ENCODE results near the gene LECT2. TPM values are rescaled to one million over a fixed set of nuclear protein-coding genes. Genes with fewer than 3 reads are reported as not detected.

Gene LECT2
- total and polyA plus RNA-seq, 10 donors = not detected

GRCh38 chr5:135996611-135997010 lies 41.8 kb upstream of the LECT2 start:
- Histone ChIP-seq H3K36me3 (no peaks in the 10 kb centered on the region), H3K27ac (no peak overlapping the region), H3K9me3 (no peaks in the 10 kb centered on the region), H3K4me3 (no peak overlapping the region), H3K27me3 (replicated peaks in 1 of 7) (peaks cover 0 to 4% (median 0%) of the 10 kb centered on the region in 7 donors), H3K4me1 (peaks cover 0 to 28% (median 2%) of the 10 kb centered on the region in 6 donors)
- 70 to 87% (median 80%) methylated on average over 2 of the region's 2 CpGs for WGBS, 5 donors
- no peak for DNase-seq
- intact Hi-C loops (cut with DNase I; ENCODE audit: low total_unique reads) = no loop called here
- TF ChIP-seq CTCF (IDR thresholded peaks at IDR 0.05 in 8 of 11, conservative IDR thresholded peaks at IDR 0.05 in 3 of 11) = no peak
- TF ChIP-seq POLR2AphosphoS5 (IDR thresholded peaks at IDR 0.05) = no peak
- TF ChIP-seq POLR2A (IDR thresholded peaks at IDR 0.05) = no peak

DNA sequence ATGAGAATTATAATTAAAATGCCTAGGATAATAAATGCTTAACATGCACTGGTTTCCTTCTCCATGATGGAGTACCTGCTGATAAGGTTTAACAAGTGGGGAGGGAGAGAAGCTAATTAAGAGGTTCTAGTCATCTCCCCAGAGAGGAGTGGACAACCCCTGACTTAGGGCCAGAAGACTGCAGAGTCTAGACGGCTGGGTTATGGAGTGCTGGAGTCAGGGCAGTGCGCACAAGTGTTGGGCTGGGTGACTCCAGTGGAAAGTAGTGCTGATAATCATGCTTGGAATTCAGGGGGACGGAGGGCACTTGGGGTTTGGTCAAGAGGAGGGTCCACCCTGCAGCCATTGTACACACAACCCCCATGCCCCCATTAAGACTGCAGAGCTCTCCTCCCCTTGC lies 41.2 kb upstream of the LECT2 start:
- no peak for DNase-seq
- H3K36me3 ChIP-seq = no peaks in the 10 kb centered on the region
- intact Hi-C loops (cut with DNase I; ENCODE audit: low total_unique reads) = no loop called here
- no peak overlapping the region for H3K27ac ChIP-seq
- peaks cover 0 to 4% (median 0%) of the 10 kb centered on the region in 7 donors for H3K27me3 ChIP-seq (replicated peaks in 1 of 7)
- H3K4me1 ChIP-seq = peaks cover 0 to 22% (median 0%) of the 10 kb centered on the region in 6 donors
- TF ChIP-seq POLR2AphosphoS5 (IDR thresholded peaks at IDR 0.05) (no peak), CTCF (IDR thresholded peaks at IDR 0.05 in 8 of 11, conservative IDR thresholded peaks at IDR 0.05 in 3 of 11) (no peak), POLR2A (IDR thresholded peaks at IDR 0.05) (no peak)
- H3K4me3 ChIP-seq = no peak overlapping the region
- WGBS, 5 donors = 80 to 93% (median 87%) methylated on average over 3 of the region's 3 CpGs
- no peaks in the 10 kb centered on the region for H3K9me3 ChIP-seq

- no peak for DNase-seq
- no peaks in the 10 kb centered on the region for H3K9me3 ChIP-seq
- H3K27me3 ChIP-seq (replicated peaks in 1 of 7) = peaks cover 0 to 4% (median 0%) of the 10 kb centered on the region in 7 donors
- TF ChIP-seq CTCF (IDR thresholded peaks at IDR 0.05 in 8 of 11, conservative IDR thresholded peaks at IDR 0.05 in 3 of 11) = no peak
- no peak for TF ChIP-seq POLR2A (IDR thresholded peaks at IDR 0.05)
- no peak for TF ChIP-seq POLR2AphosphoS5 (IDR thresholded peaks at IDR 0.05)
- intact Hi-C loops (cut with DNase I; ENCODE audit: low total_unique reads) = no loop called here
- no peak overlapping the region for H3K4me3 ChIP-seq
- 49 to 76% (median 69%) methylated on average over 6 of the region's 6 CpGs for WGBS, 5 donors
- H3K4me1 ChIP-seq = peaks cover 0 to 6% (median 0%) of the 10 kb centered on the region in 6 donors
- no peak overlapping the region for H3K27ac ChIP-seq
- no peaks in the 10 kb centered on the region for H3K36me3 ChIP-seq
These were observed 39.3 kb upstream of the LECT2 start for GRCh38 chr5:135993880-135994636.

DNA sequence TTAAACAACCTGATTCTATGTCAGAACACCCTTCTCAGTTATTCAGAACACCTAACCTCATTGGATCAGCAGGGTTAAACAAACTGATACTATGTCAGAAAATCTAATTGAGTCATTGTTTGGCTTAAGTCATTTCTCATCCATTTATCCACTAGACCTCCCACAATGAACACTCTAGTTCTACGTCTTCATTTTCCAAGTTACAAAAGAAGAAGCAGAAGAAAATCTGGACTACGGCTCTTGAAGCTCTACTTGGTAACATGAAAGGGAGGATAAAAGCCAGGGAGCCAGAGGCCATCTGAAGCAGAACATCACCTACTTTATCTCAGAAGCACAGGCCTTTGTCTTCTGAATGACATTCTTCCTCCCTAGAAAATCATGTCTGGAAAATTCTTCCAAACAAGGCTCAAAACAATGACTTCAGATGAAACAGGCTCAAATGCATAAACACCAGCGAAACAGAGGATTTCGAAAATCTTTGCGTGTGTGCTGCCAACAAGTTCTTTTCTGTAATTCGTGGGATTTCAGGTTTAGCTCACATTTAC lies 38.6 kb upstream of the LECT2 start:
- peaks cover 0 to 4% (median 0%) of the 10 kb centered on the region in 7 donors for H3K27me3 ChIP-seq (replicated peaks in 1 of 7)
- no peak overlapping the region for H3K4me3 ChIP-seq
- no peaks in the 10 kb centered on the region for H3K9me3 ChIP-seq
- intact Hi-C loops (cut with DNase I; ENCODE audit: low total_unique reads) = no loop called here
- WGBS, 5 donors = 81 to 87% (median 83%) methylated on average over 6 of the region's 6 CpGs
- no peak overlapping the region for H3K27ac ChIP-seq
- H3K4me1 ChIP-seq = no peaks in the 10 kb centered on the region
- no peaks in the 10 kb centered on the region for H3K36me3 ChIP-seq
- no peak for DNase-seq
- TF ChIP-seq POLR2A (IDR thresholded peaks at IDR 0.05) (no peak), CTCF (IDR thresholded peaks at IDR 0.05 in 8 of 11, conservative IDR thresholded peaks at IDR 0.05 in 3 of 11) (no peak), POLR2AphosphoS5 (IDR thresholded peaks at IDR 0.05) (no peak)

Data from spleen (tissue), 11 donors.